BLaER1 (cell line): ENCODE data around the gene SUSD2.

Experiments
- H3K27ac ChIP-seq: shearing (Covaris generic); formaldehyde crosslinking; 2 replicates; pipeline ENCODE4 v1.8.1; 2022
- H3K27me3 ChIP-seq: shearing (Covaris generic); formaldehyde crosslinking; 2 replicates; pipeline ENCODE4 v1.8.1; 2022
- H3K36me3 ChIP-seq: shearing (Covaris generic); formaldehyde crosslinking; 2 replicates; pipeline ENCODE4 v1.8.1; 2022
- H3K4me1 ChIP-seq: shearing (Covaris generic); formaldehyde crosslinking; 2 replicates; pipeline ENCODE4 v1.8.1; 2022
- H3K4me2 ChIP-seq: shearing (Covaris generic); formaldehyde crosslinking; 2 replicates; pipeline ENCODE4 v1.8.1; 2022
- H3K4me3 ChIP-seq: shearing (Covaris generic); formaldehyde crosslinking; 2 replicates; pipeline ENCODE4 v1.8.1; 2022
- H3K9ac ChIP-seq: shearing (Covaris generic); formaldehyde crosslinking; 2 replicates; pipeline ENCODE4 v1.8.1; 2022
- H3K9me3 ChIP-seq: shearing (Covaris generic); formaldehyde crosslinking; 2 replicates; pipeline ENCODE4 v1.8.1; 2022
- H4K20me1 ChIP-seq: shearing (Covaris generic); formaldehyde crosslinking; 2 replicates; pipeline ENCODE4 v1.8.1; 2022
- Cebpa-rat ChIP-seq: shearing (Covaris generic); IDR thresholded peaks from 2 replicates; pipeline ENCODE4 v1.8.1; 2022

SUSD2 gene

GRCh38 chr22:24170188-24170587 is 11.1 kb upstream of the SUSD2 start:
- H3K27ac ChIP-seq = peak overlapping the region; percentile 41; the same call in 1 of the 2 replicates
- H3K4me2 ChIP-seq = no peak overlapping the region
- no peak overlapping the region for H3K4me3 ChIP-seq
- no peak for TF ChIP-seq Cebpa-rat
- H3K36me3 ChIP-seq = peaks cover 89% of the 10 kb centered on the region
- peaks cover 27% of the 10 kb centered on the region; the same call in 1 of the 2 replicates for H4K20me1 ChIP-seq
- no peak overlapping the region for H3K9ac ChIP-seq
- H3K4me1 ChIP-seq = peaks cover 8% of the 10 kb centered on the region; the same call in 1 of the 2 replicates
- H3K27me3 ChIP-seq = no peaks in the 10 kb centered on the region
- H3K9me3 ChIP-seq = no peaks in the 10 kb centered on the region

DNA sequence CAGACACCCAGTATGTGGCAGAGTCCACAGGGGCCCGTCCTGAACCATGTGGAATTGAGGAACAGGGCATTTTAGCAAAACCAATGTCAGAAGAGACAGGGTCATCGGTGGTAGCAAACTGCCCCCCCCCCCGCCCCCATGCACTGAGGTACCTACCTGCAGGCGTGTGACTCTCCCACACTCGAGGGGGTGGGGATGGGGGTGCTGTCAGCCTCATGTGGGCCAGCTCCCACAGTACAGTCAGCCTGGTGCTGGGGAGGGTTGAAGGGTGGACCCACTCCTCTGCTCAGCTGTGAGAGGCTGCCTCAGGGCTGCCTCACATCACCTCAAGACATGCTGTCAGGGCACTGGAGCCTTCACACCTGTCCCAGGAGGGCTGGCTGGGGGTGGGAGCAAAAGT is 10.7 kb upstream of the SUSD2 start:
- H3K27me3 ChIP-seq = no peaks in the 10 kb centered on the region
- H3K9ac ChIP-seq = no peak overlapping the region
- H3K4me1 ChIP-seq = peaks cover 8% of the 10 kb centered on the region; the same call in 1 of the 2 replicates
- H3K36me3 ChIP-seq = peaks cover 88% of the 10 kb centered on the region
- no peaks in the 10 kb centered on the region for H3K9me3 ChIP-seq
- H3K4me3 ChIP-seq = no peak overlapping the region
- H3K4me2 ChIP-seq = no peak overlapping the region
- H4K20me1 ChIP-seq = peaks cover 24% of the 10 kb centered on the region; the same call in 1 of the 2 replicates
- H3K27ac ChIP-seq = no peak overlapping the region
- no peak for TF ChIP-seq Cebpa-rat

DNA sequence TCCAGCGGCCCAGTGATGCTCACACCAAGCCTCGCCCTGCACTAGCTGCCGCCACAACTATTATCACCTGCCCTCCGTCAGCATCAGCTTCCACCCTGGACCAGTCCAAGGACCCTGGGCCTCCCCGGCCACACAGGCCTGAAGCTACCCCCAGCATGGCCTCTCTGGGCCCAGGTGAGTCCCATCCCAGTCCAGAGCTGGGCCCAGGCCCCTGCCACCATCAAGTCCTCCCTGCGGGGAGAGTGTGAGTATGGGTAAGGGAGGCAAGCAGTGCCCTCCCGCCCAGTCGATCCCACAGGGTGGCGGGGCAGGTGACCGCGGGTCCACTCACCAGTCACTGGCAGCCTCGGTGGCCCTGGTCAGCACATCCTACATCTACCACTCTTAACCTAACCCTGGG is 9.5 kb upstream of the SUSD2 start:
- H3K4me1 ChIP-seq = peaks cover 8% of the 10 kb centered on the region; the same call in 1 of the 2 replicates
- no peak overlapping the region for H3K4me2 ChIP-seq
- TF ChIP-seq Cebpa-rat = no peak
- no peak overlapping the region for H3K4me3 ChIP-seq
- 0 out of 2 replicates have a peak, but pooled peaks cover 22% of the 10 kb centered on the region for H4K20me1 ChIP-seq
- no peak overlapping the region for H3K27ac ChIP-seq
- H3K9me3 ChIP-seq = no peaks in the 10 kb centered on the region
- no peaks in the 10 kb centered on the region for H3K27me3 ChIP-seq
- H3K36me3 ChIP-seq = peaks cover 88% of the 10 kb centered on the region
- H3K9ac ChIP-seq = no peak overlapping the region

GRCh38 chr22:24175160-24175808 is 6.0 kb upstream of the SUSD2 start:
- peaks cover 16% of the 10 kb centered on the region for H3K4me1 ChIP-seq
- no peak overlapping the region for H3K4me3 ChIP-seq
- H3K9me3 ChIP-seq = no peaks in the 10 kb centered on the region
- H3K4me2 ChIP-seq = no peak overlapping the region
- no peak overlapping the region for H3K27ac ChIP-seq
- H4K20me1 ChIP-seq = 0 out of 2 replicates have a peak, but pooled peaks cover 22% of the 10 kb centered on the region
- no peak overlapping the region for H3K9ac ChIP-seq
- peaks cover 73% of the 10 kb centered on the region for H3K36me3 ChIP-seq
- H3K27me3 ChIP-seq = no peaks in the 10 kb centered on the region
- TF ChIP-seq Cebpa-rat = no peak

- Histone ChIP-seq H3K27me3 (no peaks in the 10 kb centered on the region), H3K27ac (no peak overlapping the region), H3K4me1 (peaks cover 16% of the 10 kb centered on the region), H3K9me3 (no peaks in the 10 kb centered on the region), H3K4me3 (no peak overlapping the region), H3K4me2 (no peak overlapping the region), H3K36me3 (peaks cover 69% of the 10 kb centered on the region), H3K9ac (no peak overlapping the region), H4K20me1 (0 out of 2 replicates have a peak, but pooled peaks cover 22% of the 10 kb centered on the region)
- TF ChIP-seq Cebpa-rat = no peak
Observed at GRCh38 chr22:24176040-24176439, 5.2 kb upstream of the SUSD2 start.

- Histone ChIP-seq H3K27me3 (no peaks in the 10 kb centered on the region), H3K9ac (no peak overlapping the region), H3K4me1 (peaks cover 16% of the 10 kb centered on the region), H3K4me2 (no peak overlapping the region), H3K36me3 (peaks cover 63% of the 10 kb centered on the region), H3K9me3 (no peaks in the 10 kb centered on the region), H3K4me3 (no peak overlapping the region), H4K20me1 (0 out of 2 replicates have a peak, but pooled peaks cover 22% of the 10 kb centered on the region), H3K27ac (no peak overlapping the region)
- TF ChIP-seq Cebpa-rat = no peak
Observed at GRCh38 chr22:24176630-24177029, 4.7 kb upstream of the SUSD2 start.

GRCh38 chr22:24177045-24177444 is 4.2 kb upstream of the SUSD2 start:
- Histone ChIP-seq H3K27ac (no peak overlapping the region), H3K9ac (no peak overlapping the region), H3K4me1 (peaks cover 16% of the 10 kb centered on the region), H3K36me3 (peaks cover 59% of the 10 kb centered on the region), H3K9me3 (no peaks in the 10 kb centered on the region), H3K4me2 (no peak overlapping the region), H4K20me1 (0 out of 2 replicates have a peak, but pooled peaks cover 20% of the 10 kb centered on the region), H3K27me3 (no peaks in the 10 kb centered on the region), H3K4me3 (no peak overlapping the region)
- TF ChIP-seq Cebpa-rat = no peak

DNA sequence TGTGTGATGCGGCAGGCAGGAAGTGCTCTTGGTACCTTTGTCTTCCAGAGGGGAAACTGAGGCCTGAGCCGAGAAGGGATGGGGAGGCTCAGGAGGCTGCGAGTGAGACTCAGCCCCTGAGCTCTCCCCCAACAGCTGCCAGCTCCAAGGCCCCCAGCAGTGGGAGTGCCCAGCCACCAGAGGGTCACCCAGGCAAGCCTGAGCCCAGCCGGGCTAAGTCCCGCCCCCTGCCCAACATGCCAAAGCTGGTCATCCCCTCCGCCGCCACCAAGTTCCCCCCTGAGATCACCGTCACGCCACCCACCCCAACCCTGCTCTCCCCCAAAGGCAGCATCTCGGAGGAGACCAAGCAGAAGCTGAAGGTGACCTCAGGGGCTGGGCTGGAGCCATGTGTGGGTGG is 3.8 kb upstream of the SUSD2 start:
- Histone ChIP-seq H4K20me1 (0 out of 2 replicates have a peak, but pooled peaks cover 16% of the 10 kb centered on the region), H3K36me3 (peaks cover 55% of the 10 kb centered on the region), H3K27me3 (no peaks in the 10 kb centered on the region), H3K27ac (no peak overlapping the region), H3K4me2 (no peak overlapping the region), H3K4me3 (no peak overlapping the region), H3K9me3 (no peaks in the 10 kb centered on the region), H3K4me1 (peaks cover 21% of the 10 kb centered on the region), H3K9ac (no peak overlapping the region)
- no peak for TF ChIP-seq Cebpa-rat

- Histone ChIP-seq H3K9me3 (no peaks in the 10 kb centered on the region), H4K20me1 (0 out of 2 replicates have a peak, but pooled peaks cover 12% of the 10 kb centered on the region), H3K9ac (no peak overlapping the region), H3K4me1 (peaks cover 26% of the 10 kb centered on the region), H3K27me3 (no peaks in the 10 kb centered on the region), H3K27ac (no peak overlapping the region), H3K4me3 (no peak overlapping the region), H3K4me2 (no peak overlapping the region), H3K36me3 (peaks cover 49% of the 10 kb centered on the region)
- no peak for TF ChIP-seq Cebpa-rat
Observed at GRCh38 chr22:24178021-24178431, 3.3 kb upstream of the SUSD2 start.
